GM19035 (cell line): ENCODE results near the gene FAM13A.
"Not testable (repeated sequence)": the region's sequence is repeated elsewhere in the genome, so short reads cannot be mapped to it uniquely, and the experiment has no call there.

ENCODE experiments used
- ATAC-seq: cut with Tn5 transposase; IDR thresholded peaks from one replicate; pipeline ENCODE4 v1.9.1; 2021; ENCODE audit not compliant: unreplicated experiment

FAM13A gene

GRCh38 chr4:88858752-88859151, 198.2 kb downstream of the FAM13A start:
- ATAC-seq: peak; percentile 92

GRCh38 chr4:88857588-88857987, 199.4 kb downstream of the FAM13A start:
- ATAC-seq: no peak

GRCh38 chr4:88854481-88854880, 202.5 kb downstream of the FAM13A start:
- ATAC-seq: no peak

- not testable (repeated sequence) for ATAC-seq
These were observed 203.4 kb downstream of the FAM13A start for GRCh38 chr4:88853583-88853982.

GRCh38 chr4:88846206-88846790, 210.7 kb downstream of the FAM13A start:
- ATAC-seq: no peak

- ATAC-seq: no peak
These were observed 213.8 kb downstream of the FAM13A start for GRCh38 chr4:88843067-88843685.

GRCh38 chr4:88841635-88842034, 215.3 kb downstream of the FAM13A start:
- ATAC-seq: no peak

GRCh38 chr4:88836216-88836615, 220.8 kb downstream of the FAM13A start:
- ATAC-seq: no peak

GRCh38 chr4:88831031-88831430, 226.0 kb downstream of the FAM13A start:
- ATAC-seq: no peak

- ATAC-seq: no peak
These were observed 226.4 kb downstream of the FAM13A start for GRCh38 chr4:88830598-88830997.

- no peak for ATAC-seq
These were observed 228.0 kb downstream of the FAM13A start for GRCh38 chr4:88828842-88829571.

- no peak for ATAC-seq
These were observed 229.5 kb downstream of the FAM13A start for GRCh38 chr4:88827442-88827841.

- no peak for ATAC-seq
These were observed 230.2 kb downstream of the FAM13A start for GRCh38 chr4:88826771-88827170.

- no peak for ATAC-seq
These were observed 231.1 kb downstream of the FAM13A start for GRCh38 chr4:88825931-88826330.

- ATAC-seq: peak; percentile 97
These were observed 233.7 kb downstream of the FAM13A start for GRCh38 chr4:88823058-88823919.

- ATAC-seq: no peak
These were observed 234.8 kb downstream of the FAM13A start for GRCh38 chr4:88822034-88822789.

- no peak for ATAC-seq
These were observed 235.5 kb downstream of the FAM13A start for GRCh38 chr4:88821522-88821921.

- ATAC-seq: no peak
These were observed 236.1 kb downstream of the FAM13A start for GRCh38 chr4:88820698-88821415.

GRCh38 chr4:88819818-88820697, 236.9 kb downstream of the FAM13A start:
- no peak for ATAC-seq
